Spleen (tissue), 7 donors: ENCODE measurements around the gene ADAMTSL3.

Source experiments
- POLR2AphosphoS5 ChIP-seq, 3 donors: sonication (generic); formaldehyde crosslinking; IDR thresholded peaks; one replicate each; pipeline ENCODE4 v1.5.1; 2017; ENCODE audit warnings: antibody characterized with exemption in 3 of 3
- TF ChIP-seq, protein P1 (sequence below), 11 experiments: fragments of 200-600 bp in 7 of 11; fragments of 450-650 bp in 4 of 11; sonication (generic) in 4 of 11; IDR thresholded peaks in 8 of 11; conservative IDR thresholded peaks in 3 of 11; 1 replicate in 7 of 11; 2 replicates in 4 of 11; pipeline versions ENCODE4 v1.4.0 to v1.8.0; 2016 to 2021; ENCODE audit warnings: antibody characterized with exemption in 11 of 11, inconsistent platforms in 4 of 11, mild to moderate bottlenecking in 1 of 11
- donor health status: DM: no; HTN: no; CAD: no; lungs with moderate emphysema.
- donor health status: DM: no; HTN: no; CAD: no.
- donor health status: DM: no; HTN: no; CAD: no.

DNA sequence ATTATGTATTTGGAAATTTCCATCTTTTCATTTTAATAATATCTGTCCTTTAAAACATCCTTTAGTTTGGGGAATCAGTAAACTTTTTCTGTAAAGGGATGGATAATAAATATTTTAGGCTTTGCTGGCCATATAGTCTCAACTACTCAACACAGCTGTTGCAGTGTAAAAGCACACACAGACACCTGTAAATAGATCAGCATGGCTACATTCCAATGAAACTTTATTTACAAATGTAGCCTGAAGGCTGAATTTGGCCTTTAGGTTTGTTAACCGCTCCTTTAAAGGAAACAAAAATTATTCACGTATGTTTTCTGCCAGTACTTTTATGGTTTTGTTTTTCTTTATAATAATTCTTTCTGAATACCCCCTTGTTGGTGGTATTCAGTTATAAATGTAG lies 184.8 kb downstream of the ADAMTSL3 start:
- TF ChIP-seq POLR2AphosphoS5 (IDR thresholded peaks at IDR 0.05): no peak
- TF ChIP-seq, protein P1, sequence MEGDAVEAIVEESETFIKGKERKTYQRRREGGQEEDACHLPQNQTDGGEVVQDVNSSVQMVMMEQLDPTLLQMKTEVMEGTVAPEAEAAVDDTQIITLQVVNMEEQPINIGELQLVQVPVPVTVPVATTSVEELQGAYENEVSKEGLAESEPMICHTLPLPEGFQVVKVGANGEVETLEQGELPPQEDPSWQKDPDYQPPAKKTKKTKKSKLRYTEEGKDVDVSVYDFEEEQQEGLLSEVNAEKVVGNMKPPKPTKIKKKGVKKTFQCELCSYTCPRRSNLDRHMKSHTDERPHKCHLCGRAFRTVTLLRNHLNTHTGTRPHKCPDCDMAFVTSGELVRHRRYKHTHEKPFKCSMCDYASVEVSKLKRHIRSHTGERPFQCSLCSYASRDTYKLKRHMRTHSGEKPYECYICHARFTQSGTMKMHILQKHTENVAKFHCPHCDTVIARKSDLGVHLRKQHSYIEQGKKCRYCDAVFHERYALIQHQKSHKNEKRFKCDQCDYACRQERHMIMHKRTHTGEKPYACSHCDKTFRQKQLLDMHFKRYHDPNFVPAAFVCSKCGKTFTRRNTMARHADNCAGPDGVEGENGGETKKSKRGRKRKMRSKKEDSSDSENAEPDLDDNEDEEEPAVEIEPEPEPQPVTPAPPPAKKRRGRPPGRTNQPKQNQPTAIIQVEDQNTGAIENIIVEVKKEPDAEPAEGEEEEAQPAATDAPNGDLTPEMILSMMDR (IDR thresholded peaks at IDR 0.05 in 8 of 11, conservative IDR thresholded peaks at IDR 0.05 in 3 of 11): no peak
